ENCODE measurements around the gene NOP14. TPM values are rescaled to one million over a fixed set of nuclear protein-coding genes. Genes with fewer than 3 reads are reported as not detected.

NOP14 gene
- polyA plus RNA-seq, 1 experiment, result 7.1 TPM

- CTCF ChIA-PET, result interaction anchor here (0.5 kb wide), 1 partner anchor 20 kb away, joined by 3 read pairs; no protein-coding TSS in a partner anchor
- Histone ChIP-seq H3K27me3 (ENCODE audit: control insufficient read depth, insufficient read depth, low read length) (no peaks in the 10 kb centered on the region), H3K4me3 (ENCODE audit: low read depth, low read length) (no peak overlapping the region), H3K36me3 (ENCODE audit: control insufficient read depth, insufficient read depth, low read length) (peaks cover 53% of the 10 kb centered on the region)
- TF ChIP-seq, protein P1, sequence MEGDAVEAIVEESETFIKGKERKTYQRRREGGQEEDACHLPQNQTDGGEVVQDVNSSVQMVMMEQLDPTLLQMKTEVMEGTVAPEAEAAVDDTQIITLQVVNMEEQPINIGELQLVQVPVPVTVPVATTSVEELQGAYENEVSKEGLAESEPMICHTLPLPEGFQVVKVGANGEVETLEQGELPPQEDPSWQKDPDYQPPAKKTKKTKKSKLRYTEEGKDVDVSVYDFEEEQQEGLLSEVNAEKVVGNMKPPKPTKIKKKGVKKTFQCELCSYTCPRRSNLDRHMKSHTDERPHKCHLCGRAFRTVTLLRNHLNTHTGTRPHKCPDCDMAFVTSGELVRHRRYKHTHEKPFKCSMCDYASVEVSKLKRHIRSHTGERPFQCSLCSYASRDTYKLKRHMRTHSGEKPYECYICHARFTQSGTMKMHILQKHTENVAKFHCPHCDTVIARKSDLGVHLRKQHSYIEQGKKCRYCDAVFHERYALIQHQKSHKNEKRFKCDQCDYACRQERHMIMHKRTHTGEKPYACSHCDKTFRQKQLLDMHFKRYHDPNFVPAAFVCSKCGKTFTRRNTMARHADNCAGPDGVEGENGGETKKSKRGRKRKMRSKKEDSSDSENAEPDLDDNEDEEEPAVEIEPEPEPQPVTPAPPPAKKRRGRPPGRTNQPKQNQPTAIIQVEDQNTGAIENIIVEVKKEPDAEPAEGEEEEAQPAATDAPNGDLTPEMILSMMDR (IDR thresholded peaks at IDR 0.05; ENCODE audit: insufficient read depth, low read depth, low read length), result no peak
- POLR2A ChIA-PET, result no interaction called here
- no peak for DNase-seq (ENCODE audit: low read depth)
These were observed 21.1 kb downstream of the NOP14 start for GRCh38 chr4:2942037-2942531.

DNA sequence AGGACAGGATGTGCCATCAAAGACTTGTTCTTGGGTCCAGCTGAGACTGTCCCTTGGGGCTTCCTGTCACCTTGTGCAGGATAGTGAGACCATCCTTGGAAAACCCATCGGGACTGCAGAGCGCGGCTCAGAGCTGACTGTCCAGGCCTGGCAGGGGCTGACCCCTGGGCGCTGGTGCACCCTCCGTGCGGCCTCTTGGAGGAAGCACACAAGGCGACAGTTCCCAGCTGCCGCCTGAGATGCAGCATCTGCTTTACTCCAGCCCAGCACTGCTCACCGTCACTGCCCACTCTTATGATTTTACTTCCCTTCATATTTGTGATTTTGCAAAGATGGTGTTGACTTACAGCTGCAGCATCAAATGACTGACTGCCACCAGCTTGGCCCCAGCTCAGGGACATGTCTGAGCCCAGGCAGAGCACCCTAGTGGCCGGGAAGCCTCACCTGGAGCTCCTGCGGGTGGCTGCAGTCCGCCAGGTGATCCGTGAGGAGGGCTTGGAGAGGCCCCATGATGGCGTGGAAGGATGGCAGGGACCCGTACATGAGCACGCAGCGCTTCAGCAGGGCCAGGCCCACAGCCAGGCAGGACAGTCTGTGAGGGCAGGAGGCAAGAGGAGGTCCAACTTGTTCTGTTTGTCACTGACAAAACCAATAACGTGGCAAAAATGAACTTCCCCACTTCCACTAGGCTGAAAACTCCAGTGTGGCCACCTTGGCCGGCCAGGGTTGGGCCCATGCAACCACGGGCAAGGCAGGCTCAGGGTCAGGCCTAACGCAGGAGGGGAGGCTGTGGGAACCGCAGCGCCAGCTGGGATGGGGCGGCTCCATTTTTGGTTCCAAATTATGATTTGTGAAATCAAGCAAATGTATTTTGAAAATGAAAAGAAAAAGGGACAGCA lies 21.8 kb downstream of the NOP14 start:
- DNase-seq (ENCODE audit: low read depth), result no peak
- POLR2A ChIA-PET, result no interaction called here
- TF ChIP-seq, protein P1 (IDR thresholded peaks at IDR 0.05; ENCODE audit: insufficient read depth, low read depth, low read length), result no peak

DNA sequence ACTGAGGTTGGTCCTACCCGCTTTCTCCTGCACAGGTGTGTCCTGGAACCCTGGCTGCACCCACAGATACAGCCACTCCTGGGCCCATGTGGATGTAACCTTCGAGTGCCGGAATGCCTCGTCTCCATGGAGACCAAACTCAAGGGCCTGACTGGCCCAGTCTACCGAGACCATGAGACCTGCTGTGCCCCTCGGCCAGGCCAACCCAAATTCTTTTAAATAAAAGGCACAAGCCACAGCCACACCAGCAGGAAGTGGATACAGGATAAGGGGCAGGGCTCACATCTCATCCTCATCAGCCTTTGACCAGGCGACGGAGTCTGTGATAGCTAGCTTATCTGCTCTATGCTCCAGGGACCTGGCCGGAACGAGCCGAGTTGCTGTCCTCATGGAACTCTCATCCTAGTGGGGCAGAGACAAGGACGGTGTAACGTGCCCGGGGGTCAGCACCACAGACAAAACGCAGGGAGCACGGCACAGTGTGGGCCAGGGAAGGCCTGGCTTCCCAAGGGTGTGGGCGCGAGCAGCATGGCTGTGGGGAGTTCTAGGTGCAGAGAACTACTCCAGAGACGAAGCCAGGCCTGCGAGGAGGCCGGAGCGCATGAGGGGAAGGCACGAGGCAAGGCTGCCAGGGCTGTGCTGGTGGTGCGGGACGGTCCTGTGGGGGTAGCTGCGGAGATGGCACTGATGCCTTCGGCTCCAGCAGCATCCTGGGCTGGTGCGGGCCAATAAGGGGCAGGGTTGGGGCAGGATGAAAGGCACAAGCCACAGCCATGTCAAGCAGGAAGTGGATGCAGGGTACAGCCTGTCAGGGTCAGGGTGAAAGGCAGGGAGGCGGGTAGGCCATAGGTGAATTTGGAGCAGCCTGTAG lies 22.7 kb downstream of the NOP14 start:
- H3K27me3 ChIP-seq (ENCODE audit: control insufficient read depth, insufficient read depth, low read length), result no peaks in the 10 kb centered on the region
- no peak overlapping the region for H3K4me3 ChIP-seq (ENCODE audit: low read depth, low read length)
- TF ChIP-seq, protein P1 (IDR thresholded peaks at IDR 0.05; ENCODE audit: insufficient read depth, low read depth, low read length), result no peak
- no peak for DNase-seq (ENCODE audit: low read depth)
- peaks cover 44% of the 10 kb centered on the region for H3K36me3 ChIP-seq (ENCODE audit: control insufficient read depth, insufficient read depth, low read length)
- ChIA-PET POLR2A (no interaction called here), CTCF (no interaction called here)

More for the DNA sequence above, 21.8 kb downstream of the NOP14 start:
- CTCF ChIA-PET, result interaction anchor here (0.5 kb wide), 1 partner anchor 21 kb away, joined by 3 read pairs; no protein-coding TSS in a partner anchor
- Histone ChIP-seq H3K4me3 (ENCODE audit: low read depth, low read length) (no peak overlapping the region), H3K36me3 (ENCODE audit: control insufficient read depth, insufficient read depth, low read length) (peaks cover 48% of the 10 kb centered on the region), H3K27me3 (ENCODE audit: control insufficient read depth, insufficient read depth, low read length) (no peaks in the 10 kb centered on the region)

DNA sequence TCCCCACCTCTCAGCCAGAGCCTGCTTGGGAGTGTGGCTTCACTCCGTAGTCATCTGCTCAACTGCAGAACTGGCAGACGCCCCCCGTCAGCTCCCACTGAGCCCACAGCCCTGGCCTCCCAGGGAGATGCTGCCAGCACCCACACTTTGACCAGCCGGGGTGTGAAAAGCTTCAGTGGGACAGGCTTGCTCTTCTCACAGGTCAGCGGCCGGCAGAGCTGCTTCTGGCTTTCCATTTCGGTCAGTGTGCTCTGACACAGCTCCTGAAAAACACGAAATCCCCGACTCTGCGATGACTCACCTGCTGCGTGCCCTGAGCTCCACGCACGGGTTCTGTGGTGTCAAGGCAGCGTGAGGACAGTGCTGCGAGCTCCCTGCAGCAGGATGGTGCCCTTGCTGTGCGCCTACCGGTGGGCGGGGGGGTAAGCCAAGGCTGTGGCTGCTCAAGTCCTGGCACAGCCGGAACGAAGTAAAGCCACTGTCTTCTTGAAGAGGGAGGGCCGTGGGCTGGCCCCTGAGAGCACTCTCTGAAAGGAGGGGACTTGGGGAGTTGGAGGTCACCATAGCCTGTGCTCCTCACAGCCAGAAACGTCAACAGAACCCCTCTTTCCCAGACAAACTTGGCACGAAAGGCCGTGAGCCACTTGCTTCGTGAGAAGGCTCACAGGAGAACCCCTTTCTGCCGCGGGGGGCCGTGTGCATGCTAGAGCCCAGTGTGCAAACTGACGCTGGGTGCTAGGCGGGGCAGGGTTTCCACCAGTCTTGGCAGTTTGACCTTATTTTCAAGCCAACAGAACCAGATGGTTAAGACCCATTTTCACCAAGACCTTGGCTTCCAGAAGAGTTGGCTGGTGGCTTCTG lies 23.6 kb downstream of the NOP14 start:
- ChIA-PET POLR2A (no interaction called here), CTCF (no interaction called here)
- Histone ChIP-seq H3K4me3 (ENCODE audit: low read depth, low read length) (no peak overlapping the region), H3K36me3 (ENCODE audit: control insufficient read depth, insufficient read depth, low read length) (peaks cover 41% of the 10 kb centered on the region), H3K27me3 (ENCODE audit: control insufficient read depth, insufficient read depth, low read length) (no peaks in the 10 kb centered on the region)
- no peak for DNase-seq (ENCODE audit: low read depth)
- TF ChIP-seq, protein P1 (IDR thresholded peaks at IDR 0.05; ENCODE audit: insufficient read depth, low read depth, low read length), result no peak
